NCI-H524 treated with DMSO at 0.1 percent for 48 hours (cell line): ENCODE measurements around the gene DNAL1.
A peak's percentile ranks its signal among the peaks of the same experiment; 100 is the strongest.
"Not testable (repeated sequence)": the region's sequence is repeated elsewhere in the genome, so short reads cannot be mapped to it uniquely, and the experiment has no call there.

Source experiments
- DNase-seq: peaks from one replicate; lab custom pipeline; 2025; lab: John Stamatoyannopoulos, UW

The DNAL1 gene

DNA sequence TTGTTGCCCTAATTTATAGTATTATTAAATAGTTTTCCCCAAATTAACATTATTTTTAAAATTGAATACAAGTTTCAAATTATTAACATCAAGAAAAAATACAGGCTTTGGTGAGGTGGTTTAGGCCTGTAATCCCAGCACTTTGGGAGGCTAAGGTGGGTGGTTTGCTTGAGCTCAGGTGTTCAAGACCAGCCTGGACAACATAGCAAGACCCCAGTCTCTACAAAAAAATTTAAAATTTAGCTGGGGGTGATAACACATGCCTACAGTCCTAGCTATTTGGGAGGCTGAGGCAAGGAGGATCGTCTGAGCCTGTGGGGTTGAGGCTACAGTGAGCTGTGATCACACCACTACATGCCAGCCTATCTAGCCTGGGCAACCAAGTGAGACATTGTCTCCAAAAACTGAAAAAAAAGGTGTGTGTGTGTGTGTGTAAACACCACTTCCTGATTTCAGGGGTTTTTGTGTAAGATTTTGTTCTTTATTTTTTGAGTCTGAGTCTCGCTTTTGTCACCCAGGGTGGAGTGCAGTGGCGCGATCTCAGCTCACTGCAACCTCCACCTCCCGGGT is 3.9 kb upstream of the DNAL1 start:
- DNase-seq: no peak

DNA sequence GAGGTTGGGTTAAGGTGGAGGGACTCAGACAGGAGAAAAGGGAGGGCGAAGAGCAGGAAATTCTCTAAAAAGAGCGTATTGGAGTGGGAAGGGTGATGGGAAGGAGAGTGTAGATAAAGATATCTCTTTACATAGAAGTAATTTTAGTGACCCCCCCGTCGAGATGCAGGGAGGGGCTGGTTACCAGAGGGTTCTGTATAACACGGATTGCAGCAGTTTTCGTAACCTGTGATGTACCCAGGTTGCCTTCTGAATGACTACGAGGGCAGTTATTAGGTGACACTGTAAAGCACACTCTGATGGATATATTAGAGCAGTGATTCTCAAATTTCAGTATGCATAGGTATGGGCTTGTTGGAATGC is 443 bp downstream of the DNAL1 start:
- no peak for DNase-seq

GRCh38 chr14:73651005-73651404 is 6.2 kb downstream of the DNAL1 start:
- DNase-seq: no peak

DNA sequence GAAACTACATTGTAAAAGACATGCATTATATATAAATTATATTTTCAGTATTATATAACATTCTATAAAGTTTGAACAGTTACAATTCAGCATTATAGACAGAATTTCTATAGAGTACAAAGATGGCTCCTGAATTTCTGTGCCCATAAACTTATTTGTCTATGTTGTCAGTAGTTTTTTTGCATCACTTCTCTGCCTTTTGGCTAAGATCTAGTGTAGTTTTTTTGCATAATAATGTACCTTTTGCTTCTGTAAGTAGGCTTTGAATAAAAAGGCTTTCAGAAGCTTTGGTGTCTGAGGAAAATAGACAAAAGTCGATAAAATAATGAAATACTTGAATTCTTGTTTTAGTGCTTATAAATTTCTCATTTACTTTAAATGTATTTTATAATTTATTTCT is 11.1 kb downstream of the DNAL1 start:
- DNase-seq: no peak

GRCh38 chr14:73659202-73659601 is 14.4 kb downstream of the DNAL1 start:
- DNase-seq: not testable (repeated sequence)

DNA sequence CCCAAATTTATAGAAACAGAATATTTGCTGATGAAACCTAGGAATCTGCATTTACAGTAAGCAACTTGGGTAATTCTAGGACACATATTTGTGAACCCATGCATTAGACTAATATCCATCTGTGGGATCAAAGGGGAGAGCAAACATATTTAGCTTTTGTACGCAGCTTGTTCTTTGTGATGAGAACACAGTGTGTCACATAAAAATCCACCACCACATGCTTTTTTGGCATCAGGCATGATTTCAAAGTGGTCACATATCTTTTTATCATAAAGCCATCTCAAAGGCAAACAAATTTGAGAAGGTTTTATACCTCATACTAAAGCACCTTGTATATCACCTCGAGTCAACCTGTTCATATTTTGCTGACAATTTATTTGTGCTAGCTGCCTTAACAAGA is 15.7 kb downstream of the DNAL1 start:
- DNase-seq: no peak

DNA sequence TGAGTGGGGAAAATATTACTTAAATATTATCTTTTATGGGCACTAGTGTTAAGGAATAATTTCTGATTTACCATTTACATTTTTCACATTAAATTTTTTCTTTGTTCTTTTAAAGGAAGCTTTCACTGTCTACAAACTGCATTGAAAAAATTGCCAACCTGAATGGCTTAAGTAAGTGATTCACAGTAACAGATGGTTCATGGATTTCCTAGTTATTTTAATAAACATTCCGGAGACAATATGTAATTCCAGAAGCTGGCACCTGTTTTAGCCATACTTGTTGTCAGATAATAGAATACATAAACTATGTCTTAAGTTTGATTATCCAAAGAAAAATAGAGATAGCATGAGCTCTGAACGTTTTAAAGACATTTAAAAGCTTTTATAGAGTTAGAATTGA is 17.1 kb downstream of the DNAL1 start:
- peak; percentile 62 for DNase-seq

GRCh38 chr14:73662487-73662943 is 17.7 kb downstream of the DNAL1 start:
- DNase-seq: peak; percentile 66

DNA sequence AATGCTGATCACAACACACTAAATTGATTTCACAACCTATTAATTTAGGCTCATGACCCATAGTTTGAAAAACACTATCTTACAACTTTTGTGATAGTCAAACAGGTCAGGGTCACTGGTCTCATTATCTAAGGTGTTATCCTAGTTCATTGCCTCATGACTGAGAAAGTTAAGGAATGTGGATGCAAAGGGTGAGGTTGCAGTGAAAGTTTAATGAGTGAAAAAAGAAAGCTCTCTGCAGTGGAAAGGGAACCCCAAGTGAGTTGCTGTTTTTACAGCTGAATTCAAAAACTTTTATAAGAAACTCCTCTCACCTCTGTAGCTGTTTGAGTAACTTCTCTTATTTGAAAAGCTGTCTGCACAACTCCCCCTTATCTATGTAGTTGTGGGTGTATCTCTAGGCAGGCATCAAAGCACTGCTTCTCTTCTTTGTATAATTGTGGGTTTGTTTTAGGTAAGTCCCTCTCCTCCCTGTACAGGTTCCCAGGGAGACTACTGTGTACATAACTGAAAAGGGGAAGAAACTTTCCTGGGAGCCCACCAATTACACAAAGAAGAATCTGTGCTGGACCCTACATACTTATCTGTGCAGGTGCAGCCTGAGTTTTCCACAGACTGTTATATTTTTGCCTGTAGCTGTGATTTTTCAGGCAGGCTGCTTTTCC is 18.9 kb downstream of the DNAL1 start:
- DNase-seq: no peak

DNA sequence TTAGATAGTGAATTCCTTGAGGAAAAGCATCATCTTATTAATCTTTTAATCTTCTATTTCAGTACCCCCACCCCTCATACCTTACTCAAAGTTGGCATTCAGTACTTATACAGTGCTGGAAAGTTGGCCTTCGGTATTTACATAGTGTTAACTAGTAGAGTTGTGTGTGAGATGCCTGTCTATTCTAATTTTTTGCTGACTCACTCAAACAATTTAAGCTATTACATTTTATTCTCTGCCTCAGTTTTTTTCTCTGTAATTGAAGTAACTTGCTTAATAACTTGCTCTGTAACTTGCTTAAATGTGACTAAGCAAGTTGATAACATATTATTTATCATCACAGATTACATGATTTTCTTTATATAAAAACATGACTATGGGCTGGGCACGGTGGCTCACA is 20.3 kb downstream of the DNAL1 start:
- no peak for DNase-seq

DNA sequence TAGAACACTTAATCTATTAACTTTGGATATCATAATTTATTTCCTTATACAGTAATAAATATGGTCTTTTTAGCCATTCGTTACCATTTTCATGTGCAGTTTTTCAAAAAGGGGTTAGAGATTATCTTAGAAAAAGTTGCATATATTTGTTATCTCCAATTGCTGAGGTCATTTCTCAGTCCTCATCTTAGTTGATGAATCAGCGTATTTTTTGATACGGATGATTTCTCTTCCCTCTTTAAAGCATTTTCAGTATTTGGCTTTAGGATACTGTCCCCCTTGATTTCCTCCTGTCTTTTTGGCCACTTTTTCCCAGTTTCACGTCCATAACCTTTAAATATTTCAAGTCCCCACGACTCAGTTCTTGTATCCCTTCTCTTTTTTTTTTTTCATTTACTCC is 21.8 kb downstream of the DNAL1 start:
- no peak for DNase-seq

DNA sequence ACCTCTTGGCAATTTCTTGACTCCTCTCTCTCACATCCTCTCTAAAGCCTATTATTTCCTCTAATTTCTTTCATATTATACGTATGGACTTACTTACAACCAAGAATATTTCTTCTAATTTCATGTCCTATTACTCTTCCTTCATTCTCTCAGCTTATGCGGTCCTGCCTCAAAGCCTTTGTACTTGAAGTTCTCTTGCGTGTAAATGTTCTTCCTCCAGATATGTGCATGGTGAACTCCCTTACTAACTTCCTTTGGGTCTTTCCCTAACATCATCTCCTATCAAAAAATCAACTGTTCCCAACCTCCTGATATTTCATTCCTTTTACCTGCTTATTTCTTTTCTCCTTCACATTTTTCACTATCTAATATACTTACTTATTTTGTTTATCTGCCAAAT is 23.1 kb downstream of the DNAL1 start:
- no peak for DNase-seq

DNA sequence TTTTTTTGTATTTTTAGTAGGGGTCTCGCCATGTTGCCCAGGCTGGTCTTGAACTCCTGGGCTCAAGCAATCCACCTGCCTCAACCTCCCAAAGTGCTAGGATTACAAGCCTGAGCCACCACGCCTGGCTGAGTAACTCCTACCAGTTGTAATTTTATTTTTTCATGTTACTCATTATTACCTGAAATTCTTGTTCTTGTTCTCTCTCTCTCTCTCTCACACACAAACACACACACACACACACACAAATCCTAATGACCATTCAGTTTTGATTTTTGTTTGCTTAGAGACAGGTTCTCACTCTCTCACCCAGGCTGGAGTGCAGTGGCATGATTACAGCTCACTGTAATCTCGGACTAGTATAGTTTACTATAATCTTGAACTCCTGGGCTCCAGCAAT is 30.2 kb downstream of the DNAL1 start:
- no peak for DNase-seq

DNA sequence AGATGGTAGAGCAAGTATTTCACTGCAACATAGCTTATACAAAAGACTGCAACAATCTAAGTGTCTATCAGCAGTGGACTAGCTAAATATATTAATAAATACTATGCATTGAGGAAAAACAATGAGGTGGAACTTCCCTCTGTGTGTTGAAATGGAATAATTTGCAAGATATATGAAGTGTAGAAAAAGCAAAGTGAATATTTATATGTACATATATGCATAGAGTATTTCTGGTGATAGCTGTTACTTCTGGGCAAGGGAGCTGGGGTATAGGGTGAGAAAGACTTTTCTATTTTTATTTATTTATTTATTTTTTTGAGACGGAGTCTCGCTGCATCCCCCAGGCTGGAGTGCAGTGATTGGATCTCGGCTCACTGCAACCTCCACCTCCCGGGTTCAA is 33.9 kb downstream of the DNAL1 start:
- DNase-seq: no peak

- DNase-seq: no peak
Observed at GRCh38 chr14:73680821-73681220, 36.0 kb downstream of the DNAL1 start.

- DNase-seq: no peak
Observed at GRCh38 chr14:73684627-73685026, 39.8 kb downstream of the DNAL1 start.

GRCh38 chr14:73685328-73685727 is 40.5 kb downstream of the DNAL1 start:
- DNase-seq: no peak

- no peak for DNase-seq
Observed at GRCh38 chr14:73686901-73687300, 42.1 kb downstream of the DNAL1 start.

- DNase-seq: no peak
Observed at GRCh38 chr14:73694083-73694482, 49.3 kb downstream of the DNAL1 start.

- no peak for DNase-seq
Observed at GRCh38 chr14:73695082-73695481, 50.3 kb downstream of the DNAL1 start.

DNA sequence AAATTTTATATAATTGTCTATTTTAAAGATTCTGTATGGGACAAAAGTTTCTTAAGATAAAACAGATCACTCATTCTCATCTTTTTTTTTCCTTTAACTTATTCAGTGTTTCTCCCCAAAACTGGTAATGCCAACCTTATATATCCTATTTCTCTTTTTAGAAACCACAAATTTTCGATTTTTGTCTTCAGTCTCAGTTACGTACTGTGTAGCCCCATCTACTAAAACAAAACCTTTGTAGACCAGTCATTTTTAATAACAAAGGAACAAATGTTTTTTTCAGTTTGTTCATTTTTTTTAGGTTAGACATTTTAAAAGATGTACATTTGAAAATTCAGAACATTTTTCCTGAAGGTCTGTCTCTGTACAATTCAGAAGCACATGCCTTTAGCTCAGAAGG is 51.2 kb downstream of the DNAL1 start:
- no peak for DNase-seq

DNA sequence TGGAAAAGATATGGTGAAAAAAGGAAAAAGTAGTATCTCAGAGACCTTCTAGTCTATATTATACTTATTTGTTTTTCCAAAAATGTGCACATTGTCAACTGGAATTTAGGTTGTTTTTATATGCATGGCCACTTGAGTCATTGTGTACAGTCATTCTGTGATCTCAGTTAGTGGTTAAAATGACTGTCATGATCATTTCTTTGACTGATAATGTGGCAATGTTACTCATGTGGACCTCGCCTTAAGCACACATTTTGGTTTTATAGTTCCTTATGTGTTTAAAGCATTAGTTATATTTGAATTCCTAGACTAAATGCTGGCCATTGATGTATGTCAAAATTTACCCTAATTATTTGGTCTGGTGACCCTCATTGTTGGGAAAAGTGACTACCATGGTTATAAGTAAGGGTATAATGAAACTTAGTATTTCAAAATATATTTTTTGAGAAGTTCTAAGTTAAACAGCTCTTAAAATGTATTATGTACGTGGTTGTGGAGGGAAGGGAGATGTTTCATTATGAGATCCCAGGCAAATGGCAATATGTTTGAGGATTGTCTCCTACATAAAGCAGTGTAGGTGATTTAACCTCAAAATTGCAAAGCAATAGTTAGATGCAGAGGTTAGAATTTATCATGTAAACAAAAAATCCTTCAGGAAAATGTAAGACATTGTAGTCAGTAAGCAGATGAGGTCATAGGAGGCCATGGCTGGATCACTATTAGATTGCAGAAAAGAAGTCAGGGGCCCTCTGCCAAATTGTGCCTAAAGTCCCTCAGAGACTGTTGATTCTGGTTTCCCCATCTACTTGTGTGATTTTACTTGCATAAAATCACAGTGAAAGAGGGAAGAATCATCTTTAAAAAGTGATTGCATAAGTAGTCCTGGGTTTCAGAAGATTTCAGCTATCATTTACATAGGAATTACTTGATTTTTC is 51.9 kb downstream of the DNAL1 start:
- no peak for DNase-seq

DNA sequence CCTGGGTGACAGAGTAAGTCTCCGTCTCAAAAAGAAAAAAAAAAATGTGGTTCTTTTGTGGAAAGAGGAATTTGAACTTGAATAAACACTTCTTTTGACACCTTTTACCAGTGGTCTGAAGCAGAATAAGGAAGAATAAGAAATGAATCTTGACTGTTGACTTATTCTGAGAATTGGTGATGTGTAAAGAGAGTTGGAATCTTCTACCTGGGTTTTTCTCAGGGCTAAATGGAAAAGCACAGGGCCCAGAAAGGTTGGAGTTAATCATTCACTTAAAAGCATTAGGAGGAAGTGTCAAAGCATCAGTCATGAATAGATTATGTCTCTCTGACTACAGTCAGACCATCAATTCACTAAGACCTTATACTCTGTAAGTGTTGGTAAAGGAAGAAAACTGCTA is 55.5 kb downstream of the DNAL1 start:
- DNase-seq: no peak
